ENCODE data around the gene EXOC6B.

EXOC6B gene

DNA sequence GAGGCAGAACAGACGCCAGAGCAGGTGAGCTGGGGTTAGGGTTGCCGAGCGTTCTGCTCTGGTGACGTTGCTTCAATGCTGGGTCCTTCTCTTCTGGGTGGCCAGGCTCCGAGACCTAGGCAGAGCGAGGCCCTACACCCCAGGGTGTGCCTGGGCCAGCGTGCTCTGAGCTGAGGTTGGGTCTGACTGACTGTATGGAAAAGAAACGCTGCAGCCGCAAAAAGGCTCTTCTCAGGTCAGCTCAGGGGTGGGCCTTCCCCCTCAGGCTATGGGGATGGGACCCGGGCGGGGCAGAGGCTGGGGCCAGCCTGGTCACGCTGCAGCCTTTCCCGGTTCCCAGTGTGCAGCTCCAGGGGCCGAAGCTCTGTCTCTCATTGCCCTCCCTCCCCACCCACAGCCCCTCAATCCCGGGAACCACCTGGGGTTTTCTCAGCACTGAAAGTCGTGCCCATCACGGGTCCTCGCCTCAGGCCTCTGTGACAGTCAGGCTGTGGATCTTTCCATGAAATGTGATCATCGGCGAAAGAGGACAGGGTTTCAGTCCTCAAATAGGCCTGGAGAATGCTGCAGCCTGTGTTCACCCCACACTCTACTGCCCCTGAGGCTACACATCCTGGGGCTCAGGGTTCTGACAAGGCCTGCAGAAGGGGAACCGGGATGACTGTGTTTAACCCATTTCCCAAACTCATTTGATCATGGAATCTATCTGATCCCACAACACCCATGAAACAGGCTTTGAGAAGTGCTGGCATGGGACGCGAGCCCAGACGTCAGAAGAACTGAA is 697.6 kb downstream of the EXOC6B start:
- no peak for DNase-seq

- no peak for DNase-seq
These were observed 698.3 kb downstream of the EXOC6B start for GRCh38 chr2:72127401-72128058.

- no peak for DNase-seq
These were observed 699.4 kb downstream of the EXOC6B start for GRCh38 chr2:72126186-72127100.

All from NCI-H748 treated with DMSO at 0.1 percent for 48 hours (cell line).